Hepatocyte (in vitro differentiated cells): ENCODE data around the gene ZNF814.
"Not testable (repeated sequence)": the region's sequence is repeated elsewhere in the genome, so short reads cannot be mapped to it uniquely, and the experiment has no call there.

Source experiments
- CTCF ChIP-seq: fragments of 200-600 bp; sonication (generic); IDR thresholded peaks from 2 replicates; pipeline ENCODE4 v1.5.1; 2016; ENCODE audit warnings: antibody characterized with exemption, mild to moderate bottlenecking; ENCODE audit not compliant: poor library complexity
- EZH2 ChIP-seq: fragments of 200-600 bp; sonication (generic); IDR thresholded peaks from 2 replicates; pipeline ENCODE4 v1.6.1; 2016; ENCODE audit warnings: antibody characterized with exemption, mild to moderate bottlenecking, borderline replicate concordance
- EZH2phosphoT487 ChIP-seq: fragments of 200-600 bp; sonication (generic); IDR thresholded peaks from one replicate; pipeline ENCODE4 v1.6.1; 2018; ENCODE audit warnings: antibody characterized with exemption, mild to moderate bottlenecking, low read depth, moderate library complexity; ENCODE audit not compliant: unreplicated experiment, severe bottlenecking

GRCh38 chr19:57854117-57854516, 34.7 kb downstream of the ZNF814 start:
- TF ChIP-seq CTCF, EZH2, EZH2phosphoT487: not testable (repeated sequence)
